Measurements from ENCODE around the gene DPP3.
"Not testable (repeated sequence)": the region's sequence is repeated elsewhere in the genome, so short reads cannot be mapped to it uniquely, and the experiment has no call there.

DPP3 gene, protein sequence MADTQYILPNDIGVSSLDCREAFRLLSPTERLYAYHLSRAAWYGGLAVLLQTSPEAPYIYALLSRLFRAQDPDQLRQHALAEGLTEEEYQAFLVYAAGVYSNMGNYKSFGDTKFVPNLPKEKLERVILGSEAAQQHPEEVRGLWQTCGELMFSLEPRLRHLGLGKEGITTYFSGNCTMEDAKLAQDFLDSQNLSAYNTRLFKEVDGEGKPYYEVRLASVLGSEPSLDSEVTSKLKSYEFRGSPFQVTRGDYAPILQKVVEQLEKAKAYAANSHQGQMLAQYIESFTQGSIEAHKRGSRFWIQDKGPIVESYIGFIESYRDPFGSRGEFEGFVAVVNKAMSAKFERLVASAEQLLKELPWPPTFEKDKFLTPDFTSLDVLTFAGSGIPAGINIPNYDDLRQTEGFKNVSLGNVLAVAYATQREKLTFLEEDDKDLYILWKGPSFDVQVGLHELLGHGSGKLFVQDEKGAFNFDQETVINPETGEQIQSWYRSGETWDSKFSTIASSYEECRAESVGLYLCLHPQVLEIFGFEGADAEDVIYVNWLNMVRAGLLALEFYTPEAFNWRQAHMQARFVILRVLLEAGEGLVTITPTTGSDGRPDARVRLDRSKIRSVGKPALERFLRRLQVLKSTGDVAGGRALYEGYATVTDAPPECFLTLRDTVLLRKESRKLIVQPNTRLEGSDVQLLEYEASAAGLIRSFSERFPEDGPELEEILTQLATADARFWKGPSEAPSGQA

DNA sequence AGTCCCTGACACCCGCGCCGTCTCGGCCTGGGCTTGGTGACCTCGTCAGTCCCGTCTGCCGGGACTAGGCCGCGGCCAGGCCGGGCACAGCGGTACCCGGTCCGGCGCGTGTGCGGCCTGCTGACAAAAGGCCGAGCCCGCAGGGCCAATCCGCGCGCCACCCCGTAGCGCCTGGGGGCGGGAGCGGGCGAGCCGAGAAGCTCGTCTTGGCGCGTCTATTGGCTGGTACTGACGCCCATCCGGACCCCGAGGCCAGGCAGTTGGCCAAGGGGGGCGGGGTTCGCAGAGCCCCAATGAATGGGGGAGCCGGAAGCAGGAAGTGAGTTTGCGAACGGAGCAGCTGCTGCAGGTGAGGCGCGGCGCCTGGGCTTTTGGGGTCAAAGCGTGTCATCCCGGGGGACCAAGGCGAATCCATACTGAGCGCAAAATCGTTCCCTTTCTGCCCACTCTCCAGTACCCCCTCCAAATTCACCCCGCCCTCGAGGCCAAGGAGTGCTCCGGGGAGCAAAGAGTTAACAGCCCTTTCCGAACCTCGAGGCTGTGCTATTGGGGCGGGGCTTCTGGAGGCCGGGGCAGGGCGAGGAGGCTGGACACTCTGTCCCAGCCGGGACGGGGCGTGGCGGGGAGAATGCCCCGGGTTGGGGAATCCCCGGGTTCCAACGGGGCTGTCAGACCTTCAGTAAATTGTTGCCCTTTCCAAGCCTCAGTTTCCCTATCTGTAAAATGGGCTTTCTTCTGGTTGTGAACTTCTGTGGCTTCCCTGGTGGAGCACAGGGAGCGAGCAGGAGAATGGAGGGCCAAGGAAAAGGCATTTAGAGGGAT, at the start of gene DPP3:
DPP3 (plus strand) TSS at position 318 of the 822 bp plus-strand sequence. CDS start 1,767 bp downstream, outside the sequence.
- DNase-seq, result peak; percentile 96

DNA sequence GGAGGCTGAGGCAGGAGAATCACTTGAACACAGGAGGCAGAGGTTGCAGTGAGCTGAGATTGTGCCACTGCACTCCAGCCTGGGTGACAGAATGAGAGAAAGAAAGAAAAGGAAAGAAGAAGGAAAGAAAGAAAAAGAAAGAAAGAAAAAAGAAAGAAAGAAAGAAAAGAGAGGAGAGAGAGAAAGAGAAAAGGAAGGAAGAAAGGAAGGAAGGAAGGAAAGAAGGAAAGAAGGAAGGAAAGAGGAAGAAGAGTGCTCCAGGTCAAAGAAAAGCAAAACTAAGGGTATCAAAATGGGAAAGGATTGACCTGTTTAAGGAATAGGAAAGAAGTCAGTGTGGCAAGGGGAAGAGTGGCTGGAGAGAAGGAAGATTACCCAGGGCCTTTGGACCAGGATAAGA, 48.9 kb upstream of the DPP3 start:
- not testable (repeated sequence) for DNase-seq

DNA sequence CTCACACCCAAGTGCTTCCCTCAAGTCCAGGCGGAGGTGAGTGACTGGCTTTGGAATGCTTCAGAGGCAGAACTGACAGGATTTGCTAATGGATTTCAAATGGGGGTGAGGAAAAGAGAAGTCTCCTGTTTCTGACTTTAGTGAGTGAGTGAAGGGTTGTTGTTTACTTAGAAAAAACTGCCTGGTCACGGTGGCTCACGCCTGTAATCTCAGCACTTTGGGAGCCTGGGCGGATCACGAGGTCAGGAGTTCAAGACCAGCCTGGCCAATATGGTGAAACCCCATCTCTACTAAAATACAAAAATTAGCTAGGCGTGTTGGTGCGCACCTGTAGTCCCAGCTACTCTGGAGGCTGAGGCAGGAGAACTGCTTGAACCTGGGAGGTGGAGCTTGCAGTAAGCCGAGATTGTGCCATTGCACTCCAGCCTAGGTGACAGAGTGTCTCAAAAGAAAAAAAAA, 48.3 kb upstream of the DPP3 start:
- DNase-seq, result not testable (repeated sequence)

DNA sequence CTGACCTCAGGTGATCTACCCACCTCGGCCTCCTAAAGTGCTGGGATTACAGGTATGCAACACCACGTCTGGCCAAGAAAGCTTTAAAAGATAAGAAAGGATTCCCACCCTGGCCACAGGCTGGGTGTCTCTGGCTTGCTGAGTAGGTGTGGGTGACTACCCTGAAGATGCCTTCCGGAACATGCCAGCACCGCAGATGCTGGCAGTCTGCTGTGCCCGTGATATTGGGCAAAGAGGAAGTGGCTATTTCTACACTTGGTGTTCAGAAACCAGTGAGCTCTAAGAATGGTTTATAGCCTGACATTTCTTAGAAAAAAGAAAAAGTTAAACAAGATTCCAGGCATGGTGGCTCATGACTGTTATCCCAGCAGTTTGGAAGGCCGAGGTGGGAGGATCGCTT, 47.6 kb upstream of the DPP3 start:
- DNase-seq, result no peak

DNA sequence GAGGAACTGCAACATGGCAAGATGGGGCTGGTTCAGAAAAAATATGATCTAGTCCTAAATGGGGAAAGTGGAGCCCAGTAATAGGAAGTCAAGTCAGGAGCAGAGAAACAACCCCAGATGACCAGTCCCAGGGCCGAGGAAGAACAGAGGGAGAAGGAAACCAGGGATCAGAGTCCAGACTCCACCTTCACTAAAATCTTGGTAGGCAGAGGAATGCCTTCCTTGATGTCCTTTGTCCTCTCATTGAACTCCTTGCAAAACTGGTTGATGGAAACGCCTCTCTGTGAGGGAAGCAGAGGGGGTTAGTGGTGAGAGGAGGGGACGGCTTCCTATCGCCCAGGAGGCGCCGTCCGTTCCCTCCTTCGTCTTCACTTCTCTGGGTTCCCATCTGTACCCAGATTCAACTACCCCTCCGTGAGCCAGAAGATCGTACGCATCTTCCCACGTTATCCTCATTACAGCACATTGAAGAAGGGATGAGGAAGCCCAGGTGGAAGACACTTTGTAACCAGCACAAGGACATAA, 42.2 kb upstream of the DPP3 start:
- no peak for DNase-seq

DNA sequence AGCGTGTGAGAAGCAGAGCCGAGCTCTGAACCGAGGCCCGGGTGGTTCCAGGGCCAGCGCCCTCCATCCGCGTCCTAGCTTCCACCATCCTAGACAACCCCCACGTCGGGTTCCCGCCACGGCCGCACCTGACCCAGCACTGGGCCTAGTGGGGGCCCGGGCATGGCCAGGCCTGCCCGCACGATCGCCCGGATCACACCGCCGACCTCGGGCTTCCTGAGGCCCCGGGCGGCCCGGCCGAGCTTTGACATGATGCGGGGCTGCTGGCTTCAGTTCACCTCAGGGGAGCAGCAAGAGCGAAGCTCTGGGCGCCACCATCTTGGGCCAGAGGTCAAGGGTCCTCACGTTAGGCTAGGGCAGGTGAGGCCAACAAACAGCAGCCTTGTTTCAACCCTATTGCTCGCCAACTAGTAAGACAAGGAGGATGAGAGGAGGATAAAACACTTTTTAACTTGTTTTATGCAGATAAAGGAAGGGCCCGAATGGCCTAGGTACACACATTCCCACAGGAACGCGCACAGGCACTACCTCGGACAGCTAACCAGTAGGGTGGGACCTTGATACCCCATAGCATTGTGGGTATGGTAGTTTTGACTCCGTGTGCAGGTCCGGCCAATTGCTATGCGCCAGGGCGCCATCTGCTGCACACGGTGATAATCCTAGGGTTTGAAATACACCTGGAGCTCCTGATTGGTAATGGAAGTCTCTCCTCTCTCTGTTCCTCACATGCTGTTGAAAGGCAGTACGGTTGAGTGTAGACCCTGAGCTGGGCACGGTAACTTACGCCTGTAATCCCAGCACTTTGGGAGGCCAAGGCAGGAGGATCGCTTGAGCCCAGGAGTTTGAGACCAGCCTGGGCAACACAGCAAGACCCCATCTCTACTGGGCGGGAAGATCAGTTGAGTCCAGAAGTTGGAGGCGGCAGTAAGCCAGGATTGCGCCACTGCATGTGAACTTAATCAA, 41.4 kb upstream of the DPP3 start, which contains the start of gene MRPL11:
MRPL11 (minus strand) TSS at position 345 of the 963 bp plus-strand sequence; CDS start at position 251, 94 bp downstream.
- peak; percentile 91 for DNase-seq

DNA sequence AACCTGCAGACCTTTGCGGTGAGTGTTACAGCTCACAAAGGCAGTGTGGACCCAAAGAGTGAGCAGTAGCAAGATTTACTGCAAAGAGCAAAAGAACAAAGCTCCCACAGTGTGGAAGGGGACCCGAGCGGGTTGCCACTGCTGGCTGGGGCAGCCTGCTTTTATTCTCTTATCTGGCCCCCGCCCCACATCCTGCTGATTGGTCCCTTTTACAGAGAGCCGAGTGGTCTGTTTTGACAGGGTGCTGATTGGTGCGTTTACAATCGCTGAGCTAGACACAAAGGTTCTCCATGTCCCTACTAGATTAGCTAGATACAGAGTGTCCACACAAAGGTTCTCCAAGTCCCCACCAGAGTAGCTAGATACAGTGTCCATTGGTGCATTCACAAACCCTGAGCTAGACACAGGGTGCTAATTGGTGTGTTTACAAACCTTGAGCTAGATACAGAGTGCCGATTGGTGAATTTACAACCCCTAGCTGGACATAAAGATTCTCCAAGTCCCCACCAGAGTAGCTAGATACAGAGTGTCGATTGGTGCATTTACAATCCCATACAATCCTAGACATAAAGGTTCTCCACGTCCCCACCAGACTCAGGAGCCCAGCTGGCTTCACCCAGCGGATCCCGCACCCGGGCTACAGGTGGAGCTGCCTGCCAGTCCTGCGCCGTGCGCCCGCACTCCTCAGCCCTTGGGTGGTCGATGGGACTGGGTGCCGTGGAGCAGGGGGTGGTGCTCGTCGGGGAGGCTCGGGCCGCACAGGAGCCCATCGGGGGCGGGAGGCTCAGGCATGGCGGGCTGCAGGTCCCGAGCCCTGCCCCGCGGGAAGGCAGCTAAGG, 39.9 kb upstream of the DPP3 start:
- not testable (repeated sequence) for DNase-seq

DNA sequence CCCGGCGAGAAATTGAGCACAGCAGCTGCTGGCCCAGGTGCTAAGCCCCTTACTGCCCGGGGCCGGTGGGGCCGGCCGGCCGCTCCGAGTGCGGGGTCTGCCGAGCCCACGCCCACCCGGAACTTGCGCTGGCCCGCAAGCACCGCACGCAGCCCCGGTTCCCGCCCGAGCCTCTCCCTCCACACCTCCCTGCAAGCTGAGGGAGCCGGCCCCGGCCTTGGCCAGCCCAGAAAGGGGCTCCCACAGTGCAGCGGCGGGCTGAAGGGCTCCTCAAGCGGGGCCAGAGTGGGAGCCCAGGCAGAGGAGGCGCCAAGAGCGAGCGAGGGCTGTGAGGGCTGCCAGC, 39.3 kb upstream of the DPP3 start:
- not testable (repeated sequence) for DNase-seq

DNA sequence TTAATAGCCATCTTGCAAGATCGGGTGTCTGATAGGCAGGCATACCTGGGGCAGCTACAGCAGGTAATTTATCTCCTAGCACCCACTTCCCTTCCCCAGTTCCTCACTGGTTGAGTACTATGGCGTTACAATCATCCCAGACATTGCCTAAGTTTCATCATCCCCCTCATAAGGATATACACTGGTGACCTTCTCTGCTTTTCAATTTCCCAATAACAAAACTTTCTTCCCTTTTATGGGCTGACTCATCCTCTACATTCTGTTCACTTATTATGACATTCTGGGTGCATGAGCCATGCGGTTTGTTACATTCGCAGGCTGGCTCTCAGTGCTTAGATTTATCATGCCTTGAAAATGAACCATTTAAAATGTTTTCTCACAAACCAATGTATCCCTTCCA, 36.6 kb upstream of the DPP3 start:
- no peak for DNase-seq

DNA sequence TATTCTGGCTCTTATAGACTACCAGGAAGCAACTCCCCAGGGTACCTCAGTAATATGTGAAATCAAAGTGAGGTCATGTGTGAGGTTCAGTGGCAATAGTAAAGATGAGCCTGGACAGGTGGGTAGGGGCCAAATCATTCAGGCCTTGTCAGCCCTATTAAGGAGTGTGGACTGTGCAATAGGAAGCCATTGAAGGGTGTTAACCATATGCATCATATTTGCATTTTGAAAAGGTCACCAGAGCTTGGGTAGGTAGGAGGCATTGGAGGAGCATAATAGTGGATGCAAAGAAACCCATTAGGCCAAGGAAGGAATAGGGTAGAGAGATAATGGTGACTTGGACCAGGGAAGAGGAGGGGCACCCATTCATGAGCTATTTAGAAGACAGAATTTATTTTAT, 33.2 kb upstream of the DPP3 start:
- DNase-seq, result no peak

DNA sequence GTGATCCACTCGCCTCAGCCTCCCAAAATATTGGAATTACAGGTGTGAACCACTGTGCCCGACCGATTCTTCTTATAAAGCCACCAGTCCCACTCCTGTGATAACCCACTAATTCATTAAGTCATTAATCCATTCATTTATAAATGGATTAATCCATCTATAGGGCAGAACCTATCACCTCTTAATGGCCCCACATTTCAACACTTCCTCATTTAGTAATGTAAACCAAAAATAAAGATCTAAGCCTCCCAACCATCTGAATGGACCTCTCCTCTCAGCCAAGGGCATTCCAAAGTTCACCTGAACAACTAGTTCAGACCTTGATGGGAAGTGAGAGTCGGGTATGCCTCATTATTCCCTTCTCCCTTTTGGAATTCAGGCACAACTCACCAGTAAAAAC, 31.7 kb upstream of the DPP3 start:
- DNase-seq, result no peak

DNA sequence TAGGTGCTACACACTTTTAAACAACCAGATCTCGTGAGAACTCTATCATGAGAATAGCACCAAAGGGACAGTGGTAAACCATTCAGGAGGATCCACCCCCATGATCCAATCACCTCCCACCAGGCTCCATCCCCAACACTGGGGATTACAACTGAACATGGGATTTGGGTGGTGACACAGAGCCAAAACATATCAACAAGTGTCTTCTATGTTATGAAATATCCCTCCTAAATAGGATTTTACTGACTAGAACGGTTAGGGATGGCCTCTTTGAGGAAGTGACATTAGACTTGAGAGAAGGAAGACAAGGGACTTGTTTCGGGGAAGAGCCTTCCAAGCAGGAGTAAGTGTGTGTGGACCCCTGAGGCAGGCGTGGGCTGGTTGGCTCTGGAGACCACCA, 29.7 kb upstream of the DPP3 start:
- DNase-seq, result no peak

DNA sequence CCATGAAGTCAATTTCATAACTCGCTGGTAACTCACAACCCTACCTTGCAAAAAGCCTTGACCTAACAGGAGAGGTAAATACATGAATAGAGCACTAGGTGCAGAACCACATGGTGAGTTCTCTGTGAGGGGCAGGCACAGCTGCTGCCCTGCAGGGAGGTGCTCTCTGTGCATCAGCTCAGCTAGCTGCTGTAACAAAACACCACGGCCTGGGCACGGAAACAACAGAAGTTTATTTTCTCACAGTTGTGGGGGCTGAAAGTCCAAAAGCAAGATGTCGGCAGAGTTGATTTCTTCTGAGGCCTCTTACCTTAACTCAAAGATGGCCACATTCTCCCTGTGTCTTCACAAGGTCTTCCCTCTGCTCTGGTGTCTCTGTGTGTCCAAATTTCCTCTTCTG, 28.6 kb upstream of the DPP3 start:
- DNase-seq, result no peak

DNA sequence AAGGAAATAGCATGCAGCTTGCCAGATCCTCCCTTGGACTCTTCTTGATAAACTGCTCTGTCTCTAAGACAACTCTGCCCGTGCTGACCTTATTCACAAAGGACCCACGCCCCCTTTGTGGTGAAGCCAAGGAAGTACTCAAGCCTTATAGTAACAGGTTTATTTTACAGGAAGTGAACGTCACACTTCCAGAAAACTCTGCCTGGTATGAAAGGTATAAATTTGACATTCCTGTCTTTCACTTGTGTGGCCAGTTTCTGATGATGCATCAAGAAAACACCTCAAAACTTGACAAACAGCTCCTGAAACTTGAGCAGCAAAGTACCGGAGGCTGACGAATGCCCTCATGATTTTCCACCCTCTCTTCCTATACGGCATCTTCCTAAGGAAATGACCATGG, 26.0 kb upstream of the DPP3 start:
- no peak for DNase-seq

DNA sequence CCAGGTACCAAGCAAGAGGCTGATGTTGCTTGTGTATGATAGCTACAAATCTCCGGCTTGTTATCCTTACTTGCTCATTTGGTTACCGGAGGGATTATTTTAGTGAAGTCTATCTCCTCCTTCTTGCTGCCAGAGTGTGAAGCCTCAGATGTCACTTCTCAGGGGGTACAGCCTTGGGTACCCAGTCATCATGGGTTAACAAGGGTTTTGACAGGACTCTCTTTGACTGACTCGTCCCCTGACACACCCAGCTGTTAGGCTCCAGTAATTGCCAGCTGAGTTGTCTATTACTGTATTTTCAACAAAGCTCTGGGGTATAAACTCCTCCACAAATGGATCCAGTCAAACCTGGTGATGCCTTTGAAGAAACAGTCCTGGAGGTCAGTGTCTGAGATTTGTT, 25.4 kb upstream of the DPP3 start:
- no peak for DNase-seq

DNA sequence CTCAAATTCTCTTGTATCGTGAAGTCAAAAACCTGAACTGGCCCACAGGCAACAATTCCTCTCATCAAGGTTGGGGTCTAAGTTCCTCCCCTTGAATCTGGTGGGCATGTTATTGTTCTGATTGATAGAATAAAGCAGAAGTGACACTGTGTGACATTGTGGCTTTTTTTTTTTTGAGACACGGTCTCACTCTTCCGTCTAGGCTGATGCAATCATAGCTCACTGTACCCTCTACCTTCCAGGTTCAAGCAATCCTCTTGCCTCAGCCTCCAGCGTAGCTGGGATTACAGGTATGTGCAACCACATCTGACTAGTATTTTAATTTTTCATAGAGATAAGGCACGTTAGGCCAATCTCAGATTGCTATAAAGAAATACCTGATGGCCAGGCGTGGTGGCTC, 22.4 kb upstream of the DPP3 start:
- no peak for DNase-seq

DNA sequence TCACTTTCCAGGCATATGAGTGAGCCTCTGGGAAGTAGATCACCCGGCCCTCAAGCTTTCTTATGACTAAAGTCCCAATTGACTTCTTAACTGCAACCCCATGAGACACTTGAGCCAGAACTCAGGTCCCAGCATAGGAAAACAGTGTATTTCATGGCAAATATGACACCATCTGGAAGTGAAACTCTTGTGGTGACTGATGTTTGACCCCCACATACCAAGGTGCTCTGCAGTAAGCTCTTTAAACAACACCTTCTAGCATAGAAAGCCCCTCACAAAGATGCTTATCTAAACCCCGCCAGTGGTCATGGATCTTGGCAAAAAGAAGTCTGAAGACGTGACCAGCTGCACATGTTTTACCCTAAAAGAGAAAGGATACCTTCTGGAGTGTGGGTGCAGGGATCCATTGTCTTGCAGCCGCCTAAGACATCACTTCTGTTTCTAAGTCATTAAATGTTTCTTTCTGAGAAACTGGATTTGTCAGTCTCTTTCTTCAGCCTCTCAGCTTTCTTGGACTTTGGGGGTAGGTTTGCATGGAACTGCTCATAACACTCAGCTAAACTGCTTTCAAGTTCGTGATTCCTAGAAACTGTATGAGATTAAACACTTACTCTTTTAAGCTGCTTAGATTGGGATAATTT, 21.0 kb upstream of the DPP3 start:
- no peak for DNase-seq

DNA sequence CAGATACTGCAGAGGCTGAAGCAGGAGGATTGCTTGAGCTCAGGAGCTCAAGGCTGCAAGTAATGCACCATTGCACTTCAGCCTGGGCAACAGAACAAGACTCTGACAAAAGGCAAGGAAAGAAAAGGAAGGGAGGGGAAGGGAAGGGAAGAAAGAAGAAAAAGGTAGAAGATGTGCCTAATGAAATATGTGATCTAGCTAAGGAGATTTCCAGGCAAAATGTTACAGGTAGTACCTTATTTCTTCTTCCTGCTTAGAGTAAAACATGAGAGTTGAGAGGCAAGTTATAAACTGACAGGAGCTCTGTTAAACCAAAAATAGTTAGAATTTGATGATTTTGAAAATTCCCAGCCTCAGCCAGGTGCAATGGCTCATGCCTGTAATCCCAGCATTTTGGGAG, 18.2 kb upstream of the DPP3 start:
- DNase-seq, result no peak

DNA sequence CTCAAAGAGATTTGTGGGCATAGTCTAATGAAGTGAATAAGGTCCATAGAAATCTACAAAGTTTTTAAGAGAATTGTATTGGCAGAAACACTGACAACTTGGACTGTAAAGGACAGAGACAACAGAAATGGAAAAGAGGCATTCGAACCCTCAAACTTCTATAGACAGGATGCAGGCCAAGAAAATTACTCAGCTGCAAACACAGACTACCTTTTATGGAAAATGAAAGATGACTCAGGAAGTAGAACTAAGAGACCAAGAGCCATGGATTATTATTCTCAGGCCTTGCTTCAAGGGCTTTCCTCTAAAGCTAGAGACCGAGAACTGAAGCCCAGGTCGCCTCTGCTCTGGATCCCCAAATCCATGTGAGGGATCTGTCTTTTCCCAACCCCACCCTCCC, 17.3 kb upstream of the DPP3 start:
- DNase-seq, result no peak

DNA sequence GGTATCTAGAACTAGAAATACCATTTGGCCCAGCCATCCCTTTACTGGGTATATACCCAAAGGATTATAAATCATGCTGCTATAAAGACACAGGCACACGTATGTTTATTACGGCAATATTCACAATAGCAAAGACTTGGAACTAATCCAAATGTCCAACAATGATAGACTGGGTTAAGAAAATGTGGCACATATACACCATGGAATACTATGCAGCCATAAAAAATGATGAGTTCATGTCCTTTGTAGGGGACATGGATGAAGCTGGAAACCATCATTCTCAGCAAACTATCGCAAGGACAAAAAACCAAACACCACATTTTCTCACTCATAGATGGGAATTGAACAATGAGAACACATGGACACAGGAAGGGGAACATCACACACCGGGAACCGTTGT, 16.1 kb upstream of the DPP3 start:
- not testable (repeated sequence) for DNase-seq

Data from CD4-positive, alpha-beta T cell treated with Interleukin-17A for 4 hours (primary cell).